ENCODE results near the gene GPN2.

DNA sequence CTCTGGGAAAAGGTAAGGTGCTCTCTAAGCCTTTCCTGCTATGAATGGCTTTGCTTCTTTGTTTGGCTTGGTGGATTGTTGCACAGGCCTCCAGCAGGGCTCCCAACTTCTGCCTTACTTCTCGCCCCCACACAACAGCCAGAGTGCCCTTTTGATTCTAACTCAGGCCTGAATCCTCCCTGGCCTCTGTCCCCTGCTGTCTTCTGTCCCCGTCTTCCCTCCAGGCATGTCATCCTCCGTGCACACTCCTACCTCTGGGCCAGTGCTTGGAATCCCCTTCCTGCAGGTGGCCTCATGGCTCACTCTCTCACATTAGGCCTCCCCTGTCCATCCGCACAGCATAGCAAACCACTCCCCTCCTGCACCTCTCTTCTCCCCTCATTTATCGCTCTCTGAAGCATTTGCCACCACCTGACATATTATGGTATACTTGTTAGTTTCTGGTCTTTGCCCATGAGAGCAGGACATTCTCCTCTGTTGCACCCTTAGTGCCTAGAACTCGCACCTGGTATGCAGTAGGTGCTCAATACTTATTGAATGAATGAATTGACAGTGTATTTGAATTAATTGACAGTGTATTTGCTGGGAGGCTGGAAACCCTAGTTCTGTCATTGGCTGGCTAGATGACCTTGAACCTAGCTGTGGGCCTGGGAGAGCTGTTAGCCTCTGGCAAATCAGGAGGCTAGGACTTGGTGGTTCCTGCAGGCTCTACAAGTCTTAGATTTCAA, 60.7 kb downstream of the GPN2 start:
- TF ChIP-seq POLR2A (IDR thresholded peaks at IDR 0.05): no peak
- TF ChIP-seq, protein P1, sequence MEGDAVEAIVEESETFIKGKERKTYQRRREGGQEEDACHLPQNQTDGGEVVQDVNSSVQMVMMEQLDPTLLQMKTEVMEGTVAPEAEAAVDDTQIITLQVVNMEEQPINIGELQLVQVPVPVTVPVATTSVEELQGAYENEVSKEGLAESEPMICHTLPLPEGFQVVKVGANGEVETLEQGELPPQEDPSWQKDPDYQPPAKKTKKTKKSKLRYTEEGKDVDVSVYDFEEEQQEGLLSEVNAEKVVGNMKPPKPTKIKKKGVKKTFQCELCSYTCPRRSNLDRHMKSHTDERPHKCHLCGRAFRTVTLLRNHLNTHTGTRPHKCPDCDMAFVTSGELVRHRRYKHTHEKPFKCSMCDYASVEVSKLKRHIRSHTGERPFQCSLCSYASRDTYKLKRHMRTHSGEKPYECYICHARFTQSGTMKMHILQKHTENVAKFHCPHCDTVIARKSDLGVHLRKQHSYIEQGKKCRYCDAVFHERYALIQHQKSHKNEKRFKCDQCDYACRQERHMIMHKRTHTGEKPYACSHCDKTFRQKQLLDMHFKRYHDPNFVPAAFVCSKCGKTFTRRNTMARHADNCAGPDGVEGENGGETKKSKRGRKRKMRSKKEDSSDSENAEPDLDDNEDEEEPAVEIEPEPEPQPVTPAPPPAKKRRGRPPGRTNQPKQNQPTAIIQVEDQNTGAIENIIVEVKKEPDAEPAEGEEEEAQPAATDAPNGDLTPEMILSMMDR (IDR thresholded peaks at IDR 0.05): no peak

Data from right lobe of liver (tissue), 4 donors.